Memory B cell (primary cell): ENCODE measurements around the gene SEMA6D.
"Not testable (repeated sequence)": the region's sequence is repeated elsewhere in the genome, so short reads cannot be mapped to it uniquely, and the experiment has no call there.

Experiments
- ATAC-seq: fragments of 150-1000 bp; cut with Tn5 transposase; 2 replicates; pipeline ENCODE4 v1.10.0; 2021; ENCODE audit warnings: low read depth, mild to moderate bottlenecking, moderate library complexity
- DNase-seq, 2 donors: peaks; one replicate each; pipeline ENCODE4 v3.0.0; 2022; ENCODE audit warnings: low spot score in 2 of 2
- H3K27ac Mint-ChIP-seq: one replicate; pipeline ENCODE4 v1.8.0; 2022; ENCODE audit warnings: mild to moderate bottlenecking, moderate library complexity, mixed read lengths
- H3K27me3 Mint-ChIP-seq: one replicate; pipeline ENCODE4 v1.8.0; 2022; ENCODE audit warnings: mixed read lengths
- H3K36me3 Mint-ChIP-seq: one replicate; pipeline ENCODE4 v1.8.0; 2022; ENCODE audit warnings: mild to moderate bottlenecking, mixed read lengths
- H3K4me1 Mint-ChIP-seq: one replicate; pipeline ENCODE4 v1.8.0; 2022; ENCODE audit warnings: mixed read lengths
- H3K4me3 Mint-ChIP-seq: one replicate; pipeline ENCODE4 v1.8.0; 2022; ENCODE audit warnings: mild to moderate bottlenecking, moderate library complexity, mixed read lengths
- H3K9me3 Mint-ChIP-seq: one replicate; pipeline ENCODE4 v1.8.0; 2022; ENCODE audit warnings: mixed read lengths

Gene SEMA6D

GRCh38 chr15:47725906-47726305 is 8.6 kb downstream of the SEMA6D start:
- peaks cover 2% of the 10 kb centered on the region for H3K27me3 Mint-ChIP-seq
- no peaks in the 10 kb centered on the region for H3K36me3 Mint-ChIP-seq
- H3K4me1 Mint-ChIP-seq = no peaks in the 10 kb centered on the region
- ATAC-seq (no peak), DNase-seq (no peak)
- H3K9me3 Mint-ChIP-seq = no peaks in the 10 kb centered on the region
- no peak overlapping the region for H3K4me3 Mint-ChIP-seq
- no peak overlapping the region for H3K27ac Mint-ChIP-seq

GRCh38 chr15:47726399-47726823 is 9.1 kb downstream of the SEMA6D start:
- H3K4me3 Mint-ChIP-seq = no peak overlapping the region
- peaks cover 2% of the 10 kb centered on the region for H3K27me3 Mint-ChIP-seq
- DNase-seq (no peak), ATAC-seq (no peak)
- no peak overlapping the region for H3K27ac Mint-ChIP-seq
- H3K9me3 Mint-ChIP-seq = no peaks in the 10 kb centered on the region
- H3K4me1 Mint-ChIP-seq = no peaks in the 10 kb centered on the region
- H3K36me3 Mint-ChIP-seq = no peaks in the 10 kb centered on the region

GRCh38 chr15:47727137-47727536 is 9.8 kb downstream of the SEMA6D start:
- no peak for ATAC-seq
- H3K4me3 Mint-ChIP-seq = no peak overlapping the region
- DNase-seq = no peak
- no peaks in the 10 kb centered on the region for H3K4me1 Mint-ChIP-seq
- H3K36me3 Mint-ChIP-seq = no peaks in the 10 kb centered on the region
- no peak overlapping the region for H3K27ac Mint-ChIP-seq
- no peaks in the 10 kb centered on the region for H3K9me3 Mint-ChIP-seq
- peaks cover 2% of the 10 kb centered on the region for H3K27me3 Mint-ChIP-seq

GRCh38 chr15:47727676-47728075 is 10.4 kb downstream of the SEMA6D start:
- H3K27ac Mint-ChIP-seq = no peak overlapping the region
- H3K4me3 Mint-ChIP-seq = no peak overlapping the region
- H3K4me1 Mint-ChIP-seq = no peaks in the 10 kb centered on the region
- DNase-seq (no peak), ATAC-seq (no peak)
- H3K36me3 Mint-ChIP-seq = no peaks in the 10 kb centered on the region
- H3K27me3 Mint-ChIP-seq = peaks cover 2% of the 10 kb centered on the region
- H3K9me3 Mint-ChIP-seq = no peaks in the 10 kb centered on the region

- no peak overlapping the region for H3K4me3 Mint-ChIP-seq
- no peaks in the 10 kb centered on the region for H3K4me1 Mint-ChIP-seq
- H3K9me3 Mint-ChIP-seq = no peaks in the 10 kb centered on the region
- ATAC-seq = no peak
- DNase-seq = no peak
- no peak overlapping the region for H3K27ac Mint-ChIP-seq
- H3K27me3 Mint-ChIP-seq = no peaks in the 10 kb centered on the region
- no peaks in the 10 kb centered on the region for H3K36me3 Mint-ChIP-seq
Observed at GRCh38 chr15:47728426-47728825, 11.1 kb downstream of the SEMA6D start.

- H3K36me3 Mint-ChIP-seq = no peaks in the 10 kb centered on the region
- ATAC-seq (no peak), DNase-seq (no peak)
- H3K9me3 Mint-ChIP-seq = no peaks in the 10 kb centered on the region
- no peaks in the 10 kb centered on the region for H3K4me1 Mint-ChIP-seq
- no peaks in the 10 kb centered on the region for H3K27me3 Mint-ChIP-seq
- no peak overlapping the region for H3K4me3 Mint-ChIP-seq
- H3K27ac Mint-ChIP-seq = no peak overlapping the region
Observed at GRCh38 chr15:47728886-47729285, 11.6 kb downstream of the SEMA6D start.

- no peaks in the 10 kb centered on the region for H3K36me3 Mint-ChIP-seq
- no peaks in the 10 kb centered on the region for H3K4me1 Mint-ChIP-seq
- no peaks in the 10 kb centered on the region for H3K27me3 Mint-ChIP-seq
- no peaks in the 10 kb centered on the region for H3K9me3 Mint-ChIP-seq
- H3K27ac Mint-ChIP-seq = no peak overlapping the region
- H3K4me3 Mint-ChIP-seq = no peak overlapping the region
- DNase-seq (no peak), ATAC-seq (no peak)
Observed at GRCh38 chr15:47731230-47731629, 13.9 kb downstream of the SEMA6D start.

GRCh38 chr15:47732248-47732647 is 14.9 kb downstream of the SEMA6D start:
- no peak overlapping the region for H3K27ac Mint-ChIP-seq
- DNase-seq (no peak), ATAC-seq (no peak)
- H3K9me3 Mint-ChIP-seq = no peaks in the 10 kb centered on the region
- H3K4me1 Mint-ChIP-seq = no peaks in the 10 kb centered on the region
- no peaks in the 10 kb centered on the region for H3K36me3 Mint-ChIP-seq
- no peak overlapping the region for H3K4me3 Mint-ChIP-seq
- no peaks in the 10 kb centered on the region for H3K27me3 Mint-ChIP-seq

GRCh38 chr15:47733085-47733484 is 15.8 kb downstream of the SEMA6D start:
- Mint-ChIP-seq H3K27ac (no peak overlapping the region), H3K27me3 (peaks cover under 1% of the 10 kb centered on the region), H3K4me3 (no peak overlapping the region), H3K9me3 (no peaks in the 10 kb centered on the region), H3K4me1 (no peaks in the 10 kb centered on the region), H3K36me3 (no peaks in the 10 kb centered on the region)
- DNase-seq (no peak), ATAC-seq (no peak)

GRCh38 chr15:47736143-47736786 is 19.0 kb downstream of the SEMA6D start:
- no peak overlapping the region for H3K27ac Mint-ChIP-seq
- H3K27me3 Mint-ChIP-seq = peaks cover 2% of the 10 kb centered on the region
- DNase-seq (no peak), ATAC-seq (no peak)
- H3K4me3 Mint-ChIP-seq = no peak overlapping the region
- no peaks in the 10 kb centered on the region for H3K36me3 Mint-ChIP-seq
- no peaks in the 10 kb centered on the region for H3K4me1 Mint-ChIP-seq
- H3K9me3 Mint-ChIP-seq = no peaks in the 10 kb centered on the region

- DNase-seq (no peak), ATAC-seq (no peak)
- Mint-ChIP-seq H3K36me3 (no peaks in the 10 kb centered on the region), H3K4me1 (no peaks in the 10 kb centered on the region), H3K9me3 (no peaks in the 10 kb centered on the region), H3K27ac (no peak overlapping the region), H3K4me3 (no peak overlapping the region), H3K27me3 (peaks cover 2% of the 10 kb centered on the region)
Observed at GRCh38 chr15:47737477-47737876, 20.2 kb downstream of the SEMA6D start.

- H3K4me1 Mint-ChIP-seq, H3K27ac Mint-ChIP-seq: not testable (repeated sequence)
Observed at GRCh38 chr15:47738144-47738825, 21.0 kb downstream of the SEMA6D start.

GRCh38 chr15:47741082-47741481 is 23.8 kb downstream of the SEMA6D start:
- no peak for DNase-seq
- ATAC-seq = no peak
- Mint-ChIP-seq H3K9me3 (no peaks in the 10 kb centered on the region), H3K27me3 (peaks cover 2% of the 10 kb centered on the region), H3K4me1 (no peaks in the 10 kb centered on the region), H3K36me3 (no peaks in the 10 kb centered on the region), H3K4me3 (no peak overlapping the region), H3K27ac (no peak overlapping the region)

More at GRCh38 chr15:47738144-47738825, 21.0 kb downstream of the SEMA6D start:
- not testable (repeated sequence) for DNase-seq, H3K4me3 Mint-ChIP-seq, H3K9me3 Mint-ChIP-seq, H3K36me3 Mint-ChIP-seq, H3K27me3 Mint-ChIP-seq, ATAC-seq

- H3K4me3 Mint-ChIP-seq = no peak overlapping the region
- peaks cover 2% of the 10 kb centered on the region for H3K27me3 Mint-ChIP-seq
- no peaks in the 10 kb centered on the region for H3K4me1 Mint-ChIP-seq
- H3K36me3 Mint-ChIP-seq = no peaks in the 10 kb centered on the region
- DNase-seq = no peak
- no peak for ATAC-seq
- H3K9me3 Mint-ChIP-seq = no peaks in the 10 kb centered on the region
- no peak overlapping the region for H3K27ac Mint-ChIP-seq
Observed at GRCh38 chr15:47741907-47742306, 24.6 kb downstream of the SEMA6D start.

GRCh38 chr15:47742334-47742733 is 25.0 kb downstream of the SEMA6D start:
- no peaks in the 10 kb centered on the region for H3K36me3 Mint-ChIP-seq
- peaks cover 2% of the 10 kb centered on the region for H3K27me3 Mint-ChIP-seq
- no peak for ATAC-seq
- no peaks in the 10 kb centered on the region for H3K4me1 Mint-ChIP-seq
- H3K4me3 Mint-ChIP-seq = no peak overlapping the region
- H3K9me3 Mint-ChIP-seq = no peaks in the 10 kb centered on the region
- H3K27ac Mint-ChIP-seq = no peak overlapping the region
- no peak for DNase-seq
